ENCODE results near the gene NMT1. TPM values are rescaled to one million over a fixed set of nuclear protein-coding genes. Genes with fewer than 3 reads are reported as not detected.

Gene NMT1
- total and polyA plus RNA-seq, 2 of the 13 experiments (the other 11 are each of a cell fraction or from before 2014, with no cell fraction given) = 75.7 to 142 TPM

DNA sequence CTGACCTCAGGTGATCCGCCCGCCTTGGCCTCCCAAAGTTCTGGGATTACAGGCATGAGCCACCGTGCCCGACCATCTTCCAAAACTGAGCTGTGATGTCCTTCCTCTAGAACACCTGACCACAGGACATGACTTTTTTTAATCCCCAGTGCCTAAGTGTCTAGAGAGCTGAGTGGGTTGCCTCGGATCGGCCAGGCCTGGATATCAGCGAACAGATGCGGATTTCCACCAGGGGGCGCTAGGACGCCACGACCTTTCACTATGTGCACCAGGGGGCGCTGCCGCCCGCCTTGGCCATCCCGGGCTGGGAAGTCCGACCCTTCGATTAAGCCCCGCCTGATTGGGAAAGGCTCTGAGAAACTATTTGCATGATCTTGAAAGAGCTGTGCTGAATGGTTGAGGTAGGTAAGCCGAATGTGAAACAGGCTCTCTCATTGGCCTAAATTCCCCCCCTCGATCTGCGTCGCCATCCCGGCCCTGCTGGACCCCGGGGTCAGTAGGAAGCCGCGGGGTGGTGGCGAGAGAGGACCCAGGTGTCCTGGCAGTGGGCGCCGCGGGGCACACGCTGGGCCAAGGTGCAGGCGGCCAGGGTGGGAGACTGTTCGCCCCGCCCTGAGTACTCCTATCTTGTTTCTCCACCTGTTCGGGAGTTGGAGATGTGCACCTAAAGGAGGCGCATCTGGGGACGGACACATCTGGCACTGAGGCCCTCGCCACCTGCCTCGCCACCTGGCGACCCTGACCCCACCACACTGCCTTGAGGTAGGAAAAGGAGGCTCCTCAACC is 74.3 kb downstream of the NMT1 start, which contains the start of gene ACBD4 (continued):
- TF ChIP-seq, protein P1, sequence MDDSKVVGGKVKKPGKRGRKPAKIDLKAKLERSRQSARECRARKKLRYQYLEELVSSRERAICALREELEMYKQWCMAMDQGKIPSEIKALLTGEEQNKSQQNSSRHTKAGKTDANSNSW (CRISPR knock-in tag; IDR thresholded peaks at IDR 0.05; ENCODE audit: borderline replicate concordance) = peak; percentile 91; the same call in 1 of the 2 replicates
- TF ChIP-seq, protein P2, sequence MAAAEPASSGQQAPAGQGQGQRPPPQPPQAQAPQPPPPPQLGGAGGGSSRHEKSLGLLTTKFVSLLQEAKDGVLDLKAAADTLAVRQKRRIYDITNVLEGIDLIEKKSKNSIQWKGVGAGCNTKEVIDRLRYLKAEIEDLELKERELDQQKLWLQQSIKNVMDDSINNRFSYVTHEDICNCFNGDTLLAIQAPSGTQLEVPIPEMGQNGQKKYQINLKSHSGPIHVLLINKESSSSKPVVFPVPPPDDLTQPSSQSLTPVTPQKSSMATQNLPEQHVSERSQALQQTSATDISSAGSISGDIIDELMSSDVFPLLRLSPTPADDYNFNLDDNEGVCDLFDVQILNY (CRISPR knock-in tag; conservative IDR thresholded peaks at IDR 0.05) = peak; percentile 60; the same call in 1 of the 2 replicates
- TF ChIP-seq, protein P3, sequence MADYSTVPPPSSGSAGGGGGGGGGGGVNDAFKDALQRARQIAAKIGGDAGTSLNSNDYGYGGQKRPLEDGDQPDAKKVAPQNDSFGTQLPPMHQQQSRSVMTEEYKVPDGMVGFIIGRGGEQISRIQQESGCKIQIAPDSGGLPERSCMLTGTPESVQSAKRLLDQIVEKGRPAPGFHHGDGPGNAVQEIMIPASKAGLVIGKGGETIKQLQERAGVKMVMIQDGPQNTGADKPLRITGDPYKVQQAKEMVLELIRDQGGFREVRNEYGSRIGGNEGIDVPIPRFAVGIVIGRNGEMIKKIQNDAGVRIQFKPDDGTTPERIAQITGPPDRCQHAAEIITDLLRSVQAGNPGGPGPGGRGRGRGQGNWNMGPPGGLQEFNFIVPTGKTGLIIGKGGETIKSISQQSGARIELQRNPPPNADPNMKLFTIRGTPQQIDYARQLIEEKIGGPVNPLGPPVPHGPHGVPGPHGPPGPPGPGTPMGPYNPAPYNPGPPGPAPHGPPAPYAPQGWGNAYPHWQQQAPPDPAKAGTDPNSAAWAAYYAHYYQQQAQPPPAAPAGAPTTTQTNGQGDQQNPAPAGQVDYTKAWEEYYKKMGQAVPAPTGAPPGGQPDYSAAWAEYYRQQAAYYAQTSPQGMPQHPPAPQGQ (CRISPR knock-in tag; IDR thresholded peaks at IDR 0.05; ENCODE audit: borderline replicate concordance) = 0 out of 2 replicates have a peak, but pooled peaks have one; percentile 82
- TF ChIP-seq ZNF180 (CRISPR knock-in tag; IDR thresholded peaks at IDR 0.05; ENCODE audit: borderline replicate concordance, low read depth) = no peak
- TF ChIP-seq RBM39 (IDR thresholded peaks at IDR 0.05; ENCODE audit: low read depth, low read length, poor library complexity, severe bottlenecking) = peak; percentile 96
- peak; percentile 98 for TF ChIP-seq STAG1 (CRISPR knock-in tag; IDR thresholded peaks at IDR 0.05)
- TF ChIP-seq ZFP36L2 (CRISPR knock-in tag; IDR thresholded peaks at IDR 0.05) = peak; percentile 91
- no peak; the same call in 1 of the 2 replicates for TF ChIP-seq ZNF143 (CRISPR knock-in tag; IDR thresholded peaks at IDR 0.05)
- peak; percentile 73 for TF ChIP-seq FOXK1 (CRISPR knock-in tag; IDR thresholded peaks at IDR 0.05; ENCODE audit: borderline replicate concordance, low read depth)
- TF ChIP-seq GATA4 (IDR thresholded peaks at IDR 0.05; ENCODE audit: borderline replicate concordance, low read depth) = peak; percentile 60; the same call in 1 of the 2 replicates
- peak; percentile 98 for TF ChIP-seq ZFX (CRISPR knock-in tag; IDR thresholded peaks at IDR 0.05; ENCODE audit: low read depth)
- peak; percentile 87 for TF ChIP-seq ZNF674 (CRISPR knock-in tag; IDR thresholded peaks at IDR 0.05; ENCODE audit: low read depth)
- TF ChIP-seq, protein P4, sequence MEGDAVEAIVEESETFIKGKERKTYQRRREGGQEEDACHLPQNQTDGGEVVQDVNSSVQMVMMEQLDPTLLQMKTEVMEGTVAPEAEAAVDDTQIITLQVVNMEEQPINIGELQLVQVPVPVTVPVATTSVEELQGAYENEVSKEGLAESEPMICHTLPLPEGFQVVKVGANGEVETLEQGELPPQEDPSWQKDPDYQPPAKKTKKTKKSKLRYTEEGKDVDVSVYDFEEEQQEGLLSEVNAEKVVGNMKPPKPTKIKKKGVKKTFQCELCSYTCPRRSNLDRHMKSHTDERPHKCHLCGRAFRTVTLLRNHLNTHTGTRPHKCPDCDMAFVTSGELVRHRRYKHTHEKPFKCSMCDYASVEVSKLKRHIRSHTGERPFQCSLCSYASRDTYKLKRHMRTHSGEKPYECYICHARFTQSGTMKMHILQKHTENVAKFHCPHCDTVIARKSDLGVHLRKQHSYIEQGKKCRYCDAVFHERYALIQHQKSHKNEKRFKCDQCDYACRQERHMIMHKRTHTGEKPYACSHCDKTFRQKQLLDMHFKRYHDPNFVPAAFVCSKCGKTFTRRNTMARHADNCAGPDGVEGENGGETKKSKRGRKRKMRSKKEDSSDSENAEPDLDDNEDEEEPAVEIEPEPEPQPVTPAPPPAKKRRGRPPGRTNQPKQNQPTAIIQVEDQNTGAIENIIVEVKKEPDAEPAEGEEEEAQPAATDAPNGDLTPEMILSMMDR (CRISPR knock-in tag; IDR thresholded peaks at IDR 0.05) = peak; percentile 100
- TF ChIP-seq, protein P5, sequence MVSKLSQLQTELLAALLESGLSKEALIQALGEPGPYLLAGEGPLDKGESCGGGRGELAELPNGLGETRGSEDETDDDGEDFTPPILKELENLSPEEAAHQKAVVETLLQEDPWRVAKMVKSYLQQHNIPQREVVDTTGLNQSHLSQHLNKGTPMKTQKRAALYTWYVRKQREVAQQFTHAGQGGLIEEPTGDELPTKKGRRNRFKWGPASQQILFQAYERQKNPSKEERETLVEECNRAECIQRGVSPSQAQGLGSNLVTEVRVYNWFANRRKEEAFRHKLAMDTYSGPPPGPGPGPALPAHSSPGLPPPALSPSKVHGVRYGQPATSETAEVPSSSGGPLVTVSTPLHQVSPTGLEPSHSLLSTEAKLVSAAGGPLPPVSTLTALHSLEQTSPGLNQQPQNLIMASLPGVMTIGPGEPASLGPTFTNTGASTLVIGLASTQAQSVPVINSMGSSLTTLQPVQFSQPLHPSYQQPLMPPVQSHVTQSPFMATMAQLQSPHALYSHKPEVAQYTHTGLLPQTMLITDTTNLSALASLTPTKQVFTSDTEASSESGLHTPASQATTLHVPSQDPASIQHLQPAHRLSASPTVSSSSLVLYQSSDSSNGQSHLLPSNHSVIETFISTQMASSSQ (IDR thresholded peaks at IDR 0.05; ENCODE audit: low read depth) = peak; percentile 37; the same call in 1 of the 2 replicates
- TF ChIP-seq, protein P5 (CRISPR knock-in tag; IDR thresholded peaks at IDR 0.05; ENCODE audit: borderline replicate concordance) = peak; percentile 77
- TF ChIP-seq, protein P6, sequence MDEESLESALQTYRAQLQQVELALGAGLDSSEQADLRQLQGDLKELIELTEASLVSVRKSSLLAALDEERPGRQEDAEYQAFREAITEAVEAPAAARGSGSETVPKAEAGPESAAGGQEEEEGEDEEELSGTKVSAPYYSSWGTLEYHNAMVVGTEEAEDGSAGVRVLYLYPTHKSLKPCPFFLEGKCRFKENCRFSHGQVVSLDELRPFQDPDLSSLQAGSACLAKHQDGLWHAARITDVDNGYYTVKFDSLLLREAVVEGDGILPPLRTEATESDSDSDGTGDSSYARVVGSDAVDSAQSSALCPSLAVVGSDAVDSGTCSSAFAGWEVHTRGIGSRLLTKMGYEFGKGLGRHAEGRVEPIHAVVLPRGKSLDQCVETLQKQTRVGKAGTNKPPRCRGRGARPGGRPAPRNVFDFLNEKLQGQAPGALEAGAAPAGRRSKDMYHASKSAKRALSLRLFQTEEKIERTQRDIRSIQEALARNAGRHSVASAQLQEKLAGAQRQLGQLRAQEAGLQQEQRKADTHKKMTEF (CRISPR knock-in tag; IDR thresholded peaks at IDR 0.05) = peak; percentile 96

All from HepG2 (cell line).